Measurements from ENCODE around the gene SPRY1. TPM values are rescaled to one million over a fixed set of nuclear protein-coding genes. Genes with fewer than 3 reads are reported as not detected.

SPRY1 gene
- total RNA-seq, 2 donors from 2014 or later = 27.2 to 29.0 TPM

- ATAC-seq (no peak), DNase-seq (no peak)
- intact Hi-C loops (cut with DNase I, micrococcal nuclease) = loop anchor here in 1 of 2 donors (5.0 kb wide), 1 partner anchor 155 kb away; no protein-coding TSS in a partner anchor
Measured at GRCh38 chr4:123402121-123402465, 5.5 kb downstream of the SPRY1 start.

- intact Hi-C loops (cut with DNase I, micrococcal nuclease) = loop anchor here in 1 of 2 donors (5.0 kb wide), 1 partner anchor 154 kb away; no protein-coding TSS in a partner anchor
- DNase-seq (no peak), ATAC-seq (no peak)
Measured at GRCh38 chr4:123403080-123403604, 6.5 kb downstream of the SPRY1 start.

GRCh38 chr4:123404533-123404932 is 7.9 kb downstream of the SPRY1 start:
- intact Hi-C loops (cut with DNase I, micrococcal nuclease) = loop anchor here in 1 of 2 donors (5.0 kb wide), 1 partner anchor 153 kb away; no protein-coding TSS in a partner anchor
- ATAC-seq (no peak), DNase-seq (no peak)

DNA sequence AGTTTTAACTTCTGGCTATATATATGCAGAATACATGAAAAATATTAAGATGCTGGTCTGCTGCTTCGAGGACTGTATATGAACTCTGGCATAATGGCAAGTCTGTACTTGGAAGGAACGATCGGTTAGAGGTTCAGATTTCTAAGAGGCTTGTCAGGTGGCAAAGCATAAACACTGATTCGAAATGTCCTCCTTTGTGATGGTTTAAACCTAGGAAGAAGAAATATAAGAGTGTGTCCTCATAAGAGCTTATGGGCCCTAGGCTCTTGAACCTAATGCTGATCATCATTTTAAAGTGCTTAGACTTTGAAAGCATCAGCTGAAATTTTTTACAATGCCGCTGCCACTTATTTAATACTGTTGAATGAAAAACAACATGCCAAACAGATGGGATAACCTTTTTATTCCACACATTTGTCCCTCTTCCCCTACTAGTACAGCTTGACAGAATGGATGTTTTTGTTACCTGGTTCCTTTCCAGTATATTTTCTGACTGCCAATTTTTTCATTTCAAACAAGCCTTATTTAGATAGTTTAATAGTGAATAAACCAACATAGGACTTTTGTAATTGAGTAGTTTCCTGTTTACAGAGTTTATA is 8.8 kb downstream of the SPRY1 start:
- ATAC-seq = no peak
- no peak for DNase-seq
- intact Hi-C loops (cut with DNase I, micrococcal nuclease) = no loop called here

DNA sequence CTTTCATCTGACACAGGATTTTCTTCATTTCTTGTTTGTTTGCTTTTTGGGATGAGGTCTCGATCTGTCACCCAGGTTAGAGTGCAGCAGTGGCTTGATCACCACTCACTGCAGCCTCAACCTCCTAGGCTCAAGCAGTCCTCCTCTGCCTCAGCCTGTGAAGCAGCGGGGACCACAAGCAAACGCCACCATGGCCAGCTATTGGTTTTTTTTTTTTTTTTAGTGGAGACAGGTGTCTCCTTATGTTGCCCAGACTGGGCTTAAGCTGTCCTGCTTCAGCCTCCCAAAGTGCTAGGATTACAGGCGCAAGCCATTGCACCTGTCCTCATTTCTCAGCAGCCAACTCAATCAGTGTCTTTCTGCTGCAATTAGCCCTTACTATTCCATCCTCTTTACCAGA is 10.3 kb downstream of the SPRY1 start:
- ATAC-seq (no peak), DNase-seq (no peak)
- intact Hi-C loops (cut with DNase I, micrococcal nuclease) = no loop called here

DNA sequence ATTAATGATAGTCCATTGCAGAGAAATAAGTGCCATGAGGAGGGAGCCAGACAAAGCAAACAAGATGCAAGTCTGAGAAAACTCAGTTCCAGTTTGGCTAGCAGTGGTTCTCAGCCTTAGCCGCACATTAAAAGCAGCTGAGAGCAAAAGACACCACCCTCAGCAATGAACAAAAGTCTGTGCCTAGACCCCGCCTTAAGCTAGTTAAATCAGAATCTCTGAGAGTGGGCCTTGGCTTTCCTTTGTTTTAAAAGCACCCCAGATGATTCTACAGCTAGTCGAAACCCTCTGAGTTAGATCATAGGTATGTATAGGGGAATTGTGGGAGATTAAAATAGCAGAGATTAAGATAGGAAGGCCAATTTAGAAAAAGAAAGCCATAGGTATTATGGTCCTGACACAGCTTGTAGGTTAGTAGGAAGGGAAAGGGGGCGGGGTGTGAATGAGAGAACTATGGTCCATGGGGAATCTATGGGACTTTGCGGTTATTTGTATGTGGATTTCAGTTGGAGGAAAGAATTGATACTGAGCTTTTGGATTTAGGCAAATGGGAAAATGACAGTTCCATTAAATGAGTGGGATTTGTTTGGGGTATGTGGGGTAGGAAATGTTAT is 12.0 kb downstream of the SPRY1 start:
- intact Hi-C loops (cut with DNase I, micrococcal nuclease) = no loop called here
- no peak for DNase-seq
- ATAC-seq = no peak

DNA sequence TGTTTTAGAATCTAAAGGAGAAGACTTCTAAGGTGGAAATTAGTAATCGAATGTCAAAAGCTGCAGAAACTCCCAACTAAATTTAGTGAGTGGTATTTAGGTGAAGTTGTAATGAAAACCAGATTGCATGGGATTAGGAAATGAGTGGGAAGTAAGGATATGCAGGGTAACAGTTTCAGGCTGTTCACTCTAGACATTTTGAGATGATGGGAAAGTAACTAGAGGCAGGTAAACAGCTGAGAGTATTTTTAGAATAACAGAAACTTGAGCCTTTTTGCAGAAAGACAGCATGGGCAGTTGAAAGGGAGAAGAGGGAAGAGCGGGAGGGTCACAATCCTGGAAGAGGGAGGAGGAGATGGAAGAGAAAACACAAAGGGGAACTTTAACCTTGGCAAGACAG is 12.7 kb downstream of the SPRY1 start:
- intact Hi-C loops (cut with DNase I, micrococcal nuclease) = no loop called here
- DNase-seq (no peak), ATAC-seq (no peak)

- intact Hi-C loops (cut with DNase I, micrococcal nuclease) = no loop called here
- ATAC-seq = no peak
- no peak for DNase-seq
Measured at GRCh38 chr4:123411514-123411913, 14.9 kb downstream of the SPRY1 start.

GRCh38 chr4:123412091-123412505 is 15.5 kb downstream of the SPRY1 start:
- ATAC-seq (peak; percentile 47), DNase-seq (no peak)
- intact Hi-C loops (cut with DNase I, micrococcal nuclease) = no loop called here

DNA sequence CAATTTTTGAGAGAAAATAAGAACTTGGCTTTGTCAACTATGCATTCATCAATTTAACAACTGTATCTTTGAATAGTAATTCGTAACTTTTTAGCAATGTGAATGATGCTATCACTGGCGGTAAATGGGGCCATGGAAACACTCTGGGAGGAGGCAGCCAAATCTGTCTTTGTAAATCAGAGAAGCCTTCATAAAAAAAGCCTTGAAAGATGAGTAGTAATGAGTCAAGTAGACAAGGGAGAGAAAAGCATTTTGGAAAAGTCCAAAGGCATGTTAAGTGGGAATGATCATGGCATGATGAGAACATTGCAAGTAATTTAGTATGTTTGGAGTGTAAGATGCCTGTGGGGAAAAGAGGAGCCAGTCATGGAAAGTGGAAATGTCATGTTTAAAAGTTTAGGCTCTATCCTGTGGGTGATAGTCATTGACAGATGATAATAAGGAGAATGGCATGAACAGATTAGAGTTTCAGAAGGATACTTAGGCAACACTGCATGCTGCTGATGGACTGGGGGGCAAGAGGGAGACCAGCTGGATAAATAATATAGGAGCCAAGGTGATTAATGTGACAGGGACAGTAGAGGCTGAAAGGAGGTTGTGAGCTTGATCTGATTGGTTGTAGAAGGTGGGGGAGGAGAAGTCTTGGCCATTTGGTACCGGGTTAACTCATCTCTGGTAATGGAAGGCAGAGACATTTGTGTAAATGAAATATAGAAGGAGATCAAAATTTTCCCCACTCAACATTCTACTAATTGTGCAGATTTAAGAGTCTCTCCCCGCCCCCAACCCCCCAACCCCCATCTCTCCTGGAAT is 16.3 kb downstream of the SPRY1 start:
- DNase-seq (no peak), ATAC-seq (peak; percentile 4)
- intact Hi-C loops (cut with DNase I, micrococcal nuclease) = no loop called here

DNA sequence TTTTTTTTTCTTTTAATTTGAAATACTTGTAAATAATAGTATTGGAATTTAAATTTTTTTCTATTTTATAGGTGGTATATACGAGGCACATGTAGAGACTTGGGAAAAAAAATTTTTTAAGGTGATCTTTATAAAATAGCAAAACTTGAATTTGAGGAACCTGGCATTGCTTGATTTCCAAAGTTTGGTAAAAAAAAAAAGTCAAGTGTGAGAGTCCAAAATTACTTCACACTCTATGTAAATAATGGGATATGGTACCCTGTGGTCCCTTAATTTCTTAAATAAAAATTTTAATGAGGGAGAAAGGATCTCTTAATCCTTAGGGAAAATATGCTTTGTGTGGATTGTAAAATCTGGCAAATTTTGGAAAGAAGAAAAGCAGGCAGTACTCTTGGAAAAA is 19.0 kb downstream of the SPRY1 start:
- ATAC-seq = no peak
- intact Hi-C loops (cut with DNase I, micrococcal nuclease) = no loop called here

GRCh38 chr4:123415977-123416376 is 19.4 kb downstream of the SPRY1 start:
- DNase-seq (no peak), ATAC-seq (no peak)
- intact Hi-C loops (cut with DNase I, micrococcal nuclease) = no loop called here

More for the DNA sequence above, 19.0 kb downstream of the SPRY1 start:
- DNase-seq = no peak

- ATAC-seq = no peak
- DNase-seq = no peak
- intact Hi-C loops (cut with DNase I, micrococcal nuclease) = no loop called here
Measured at GRCh38 chr4:123417813-123418212, 21.2 kb downstream of the SPRY1 start.

DNA sequence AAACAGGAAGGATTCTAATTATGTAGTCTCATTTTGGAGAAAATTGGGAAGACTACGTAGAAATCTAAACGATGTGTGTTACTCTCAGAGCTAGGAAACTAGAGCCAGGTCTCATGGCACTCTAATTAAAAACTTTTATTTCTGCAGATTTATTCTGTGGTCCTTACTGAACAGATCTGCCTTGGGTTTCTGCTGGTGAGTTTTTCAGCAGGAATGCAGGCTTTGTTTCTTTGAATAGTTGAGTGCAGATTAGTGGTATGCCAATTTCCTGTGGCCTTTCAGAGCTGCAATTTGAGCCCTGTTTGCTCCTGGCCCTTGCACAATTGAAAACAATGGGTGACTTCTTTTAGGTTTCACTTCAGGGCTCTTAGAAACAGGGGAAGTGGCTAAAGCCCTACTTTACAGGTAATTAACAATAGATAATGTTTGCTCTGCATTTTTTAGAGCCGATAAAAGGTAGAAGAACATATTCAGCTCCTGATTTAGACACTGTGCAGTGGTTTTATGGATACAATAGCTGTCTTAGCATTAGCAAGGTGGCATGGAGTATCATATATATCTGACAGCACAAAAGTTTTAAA is 21.8 kb downstream of the SPRY1 start:
- DNase-seq (no peak), ATAC-seq (peak; percentile 63)
- intact Hi-C loops (cut with DNase I, micrococcal nuclease) = no loop called here

GRCh38 chr4:123419885-123420755 is 23.5 kb downstream of the SPRY1 start:
- intact Hi-C loops (cut with DNase I, micrococcal nuclease) = no loop called here
- ATAC-seq (no peak), DNase-seq (no peak)

DNA sequence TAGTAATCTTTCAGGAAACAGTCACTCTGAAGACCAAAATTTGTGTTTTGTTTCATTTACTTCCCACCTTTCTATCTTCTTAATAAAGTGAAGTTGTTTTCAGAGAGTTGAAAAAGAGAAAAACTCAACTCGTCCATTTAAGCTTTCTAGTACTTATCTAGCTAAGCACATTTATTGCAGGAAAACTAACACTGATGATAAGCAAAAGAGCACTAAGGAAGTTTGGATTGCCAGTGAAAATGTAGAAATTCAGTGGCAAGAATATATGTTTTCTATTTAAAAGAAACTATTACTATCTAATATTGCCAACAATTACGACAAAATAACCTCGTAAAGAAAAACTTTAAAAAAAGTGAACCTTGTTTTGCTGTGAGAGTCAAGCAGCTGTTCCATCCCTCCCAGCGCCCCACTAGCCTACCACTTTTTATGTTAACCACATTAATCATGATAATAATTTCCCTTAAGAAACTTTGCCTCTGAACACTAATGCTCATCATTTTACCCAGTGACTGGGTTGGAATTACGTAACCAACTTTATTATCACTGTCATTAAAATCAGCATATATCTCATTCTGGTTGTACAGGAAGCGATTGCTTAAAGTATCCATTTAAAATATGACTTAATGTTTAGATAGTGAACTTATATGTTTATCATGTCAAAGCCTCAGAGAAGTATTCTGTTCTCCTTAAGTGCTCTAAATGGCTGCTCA is 24.8 kb downstream of the SPRY1 start:
- DNase-seq (no peak), ATAC-seq (peak; percentile 83)
- intact Hi-C loops (cut with DNase I, micrococcal nuclease) = no loop called here

GRCh38 chr4:123421937-123422781 is 25.6 kb downstream of the SPRY1 start:
- DNase-seq (no peak), ATAC-seq (no peak)
- intact Hi-C loops (cut with DNase I, micrococcal nuclease) = no loop called here
